ENCODE measurements around the gene APEX2.
"Not testable (repeated sequence)": the region's sequence is repeated elsewhere in the genome, so short reads cannot be mapped to it uniquely, and the experiment has no call there.

Gene APEX2

GRCh38 chrX:55030271-55031205, 30.4 kb downstream of the APEX2 start, which contains the start of gene ALAS2:
Gene ALAS2, minus strand, starts transcription at chrX:55030977. Its CDS starts 4,977 bp downstream, at chrX:55026000.
- TF ChIP-seq, protein P1, sequence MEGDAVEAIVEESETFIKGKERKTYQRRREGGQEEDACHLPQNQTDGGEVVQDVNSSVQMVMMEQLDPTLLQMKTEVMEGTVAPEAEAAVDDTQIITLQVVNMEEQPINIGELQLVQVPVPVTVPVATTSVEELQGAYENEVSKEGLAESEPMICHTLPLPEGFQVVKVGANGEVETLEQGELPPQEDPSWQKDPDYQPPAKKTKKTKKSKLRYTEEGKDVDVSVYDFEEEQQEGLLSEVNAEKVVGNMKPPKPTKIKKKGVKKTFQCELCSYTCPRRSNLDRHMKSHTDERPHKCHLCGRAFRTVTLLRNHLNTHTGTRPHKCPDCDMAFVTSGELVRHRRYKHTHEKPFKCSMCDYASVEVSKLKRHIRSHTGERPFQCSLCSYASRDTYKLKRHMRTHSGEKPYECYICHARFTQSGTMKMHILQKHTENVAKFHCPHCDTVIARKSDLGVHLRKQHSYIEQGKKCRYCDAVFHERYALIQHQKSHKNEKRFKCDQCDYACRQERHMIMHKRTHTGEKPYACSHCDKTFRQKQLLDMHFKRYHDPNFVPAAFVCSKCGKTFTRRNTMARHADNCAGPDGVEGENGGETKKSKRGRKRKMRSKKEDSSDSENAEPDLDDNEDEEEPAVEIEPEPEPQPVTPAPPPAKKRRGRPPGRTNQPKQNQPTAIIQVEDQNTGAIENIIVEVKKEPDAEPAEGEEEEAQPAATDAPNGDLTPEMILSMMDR (conservative IDR thresholded peaks at IDR 0.05; ENCODE audit: low read depth, low read length), result no peak
- no peak within 1 kb of the TSS for H3K4me3 ChIP-seq (ENCODE audit: low read length)
- no peak for DNase-seq (ENCODE audit: low read depth)

GRCh38 chrX:55033429-55033828, 33.3 kb downstream of the APEX2 start:
- no peak for DNase-seq (ENCODE audit: low read depth)
- H3K4me3 ChIP-seq (ENCODE audit: low read length), result no peak overlapping the region
- TF ChIP-seq, protein P1 (conservative IDR thresholded peaks at IDR 0.05; ENCODE audit: low read depth, low read length), result no peak

DNA sequence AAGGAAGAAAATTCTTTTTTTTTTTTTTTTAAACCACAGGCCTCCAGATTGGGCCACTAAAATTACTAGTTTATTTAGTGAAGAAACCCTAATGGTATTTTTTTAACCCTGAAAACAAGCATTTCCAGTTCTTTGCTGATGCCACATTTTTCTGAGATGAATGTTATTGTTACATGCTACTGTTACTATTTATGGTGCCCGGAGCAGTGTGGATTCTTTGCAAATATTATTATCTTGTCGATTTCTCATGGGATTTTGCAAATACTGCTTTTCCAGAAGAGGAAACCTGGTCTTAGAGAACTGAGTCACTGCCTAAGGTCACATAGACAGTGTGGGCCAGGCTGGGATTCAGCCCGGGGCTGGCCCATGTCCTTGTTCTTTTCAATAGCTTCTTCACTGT, 39.3 kb downstream of the APEX2 start:
- TF ChIP-seq, protein P1 (conservative IDR thresholded peaks at IDR 0.05; ENCODE audit: low read depth, low read length), result no peak
- no peak for DNase-seq (ENCODE audit: low read depth)
- H3K4me3 ChIP-seq (ENCODE audit: low read length), result no peak overlapping the region

- TF ChIP-seq, protein P1 (conservative IDR thresholded peaks at IDR 0.05; ENCODE audit: low read depth, low read length), result no peak
- H3K4me3 ChIP-seq (ENCODE audit: low read length), result no peak overlapping the region
- no peak for DNase-seq (ENCODE audit: low read depth)
Observed at GRCh38 chrX:55041514-55041913, 41.4 kb downstream of the APEX2 start.

DNA sequence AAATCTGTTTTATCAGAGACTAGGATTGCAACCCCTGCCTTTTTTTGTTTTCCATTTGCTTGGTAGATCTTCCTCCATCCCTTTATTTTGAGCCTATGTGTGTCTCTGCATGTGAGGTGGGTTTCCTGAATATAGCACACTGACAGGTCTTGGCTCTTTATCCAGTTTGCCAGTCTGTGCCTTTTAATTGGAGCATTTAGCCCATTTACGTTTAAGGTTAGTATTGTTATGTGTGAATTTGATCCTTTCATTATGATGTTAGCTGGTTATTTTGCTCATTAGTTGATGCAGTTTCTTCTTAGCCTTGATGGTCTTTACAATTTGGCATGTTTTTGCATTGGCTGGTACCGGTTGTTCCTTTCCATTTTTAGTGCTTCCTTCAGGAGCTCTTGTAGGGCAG, 50.4 kb downstream of the APEX2 start:
- not testable (repeated sequence) for H3K4me3 ChIP-seq (ENCODE audit: low read length); DNase-seq (ENCODE audit: low read depth)

DNA sequence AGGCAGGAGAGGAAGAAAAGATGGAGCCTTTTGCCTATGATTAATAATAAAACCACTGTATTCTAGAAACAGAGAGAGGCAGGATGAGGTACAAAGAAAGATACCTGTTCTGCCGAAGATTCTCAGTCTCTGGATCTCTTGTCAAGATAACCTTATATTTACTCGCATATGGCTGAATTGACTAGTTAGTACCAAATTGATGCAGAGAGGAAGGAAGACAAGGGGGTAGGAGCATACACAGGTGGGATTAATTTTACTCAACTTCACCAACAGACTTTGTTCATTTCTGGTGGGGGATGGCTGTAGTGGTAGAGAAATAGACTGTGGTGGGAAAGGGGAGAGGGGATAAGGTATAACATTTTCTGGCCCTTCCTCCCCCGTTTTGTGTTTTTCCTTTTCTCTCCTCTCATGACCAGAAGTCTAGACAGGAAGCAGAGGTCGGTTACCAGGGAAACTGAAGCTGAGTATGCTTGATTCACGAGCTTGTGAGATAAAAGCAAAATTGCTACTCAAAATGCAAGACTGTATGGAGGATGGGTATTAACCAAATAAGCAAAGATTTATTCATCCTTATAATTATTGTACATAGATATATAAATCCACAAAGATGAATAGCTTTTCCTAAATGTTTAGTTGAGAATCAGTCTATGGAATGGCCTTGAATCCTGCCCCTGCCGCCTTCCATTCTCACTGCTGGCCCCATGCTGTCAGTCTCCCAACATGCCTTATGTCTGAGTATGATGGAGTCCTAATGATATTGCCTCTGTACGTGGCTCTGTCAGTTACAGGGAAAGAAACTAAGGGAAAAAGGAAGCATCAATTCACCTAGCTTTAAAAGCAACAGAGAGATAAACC, 56.9 kb downstream of the APEX2 start:
- TF ChIP-seq, protein P1 (conservative IDR thresholded peaks at IDR 0.05; ENCODE audit: low read depth, low read length), result no peak
- H3K4me3 ChIP-seq (ENCODE audit: low read length), result no peak overlapping the region
- DNase-seq (ENCODE audit: low read depth), result no peak

DNA sequence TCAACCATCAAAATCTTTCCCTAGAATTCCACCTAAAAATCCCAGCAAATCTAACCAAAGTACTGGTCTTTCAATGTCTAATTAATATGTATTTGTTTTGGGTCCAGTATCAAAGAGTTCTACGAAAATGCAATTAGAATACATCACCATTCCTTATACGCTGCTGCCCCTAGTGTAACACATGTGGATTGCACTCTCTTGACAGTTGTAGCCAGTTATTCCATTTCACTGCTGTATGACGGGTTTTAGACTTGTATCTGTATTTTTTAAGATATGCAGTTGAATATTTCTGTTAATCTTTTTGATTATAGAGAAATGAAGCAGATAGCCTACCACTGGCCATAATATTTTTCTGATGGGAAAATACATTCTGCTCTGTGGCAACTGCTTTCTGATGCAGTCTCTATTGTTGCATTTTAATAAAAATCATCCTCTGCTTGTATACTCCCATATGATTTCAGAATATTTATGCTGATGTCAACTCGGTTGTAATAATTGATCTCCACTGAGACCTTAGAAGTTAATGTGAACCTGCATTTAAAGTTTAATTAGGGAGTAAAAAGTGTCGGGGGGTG, 57.6 kb downstream of the APEX2 start:
- TF ChIP-seq, protein P1 (conservative IDR thresholded peaks at IDR 0.05; ENCODE audit: low read depth, low read length), result peak; percentile 73
- no peak for DNase-seq (ENCODE audit: low read depth)
- no peak overlapping the region for H3K4me3 ChIP-seq (ENCODE audit: low read length)

Measured in retinal pigment epithelial cell (primary cell).